Kidney tubule cell (primary cell): ENCODE results near the gene ANKRD66.
"Not testable (repeated sequence)": the region's sequence is repeated elsewhere in the genome, so short reads cannot be mapped to it uniquely, and the experiment has no call there.

Source experiments
- DNase-seq: peaks from one replicate; pipeline ENCODE4 v3.0.0-alpha.2; 2018; ENCODE audit warnings: low spot score

ANKRD66 gene

DNA sequence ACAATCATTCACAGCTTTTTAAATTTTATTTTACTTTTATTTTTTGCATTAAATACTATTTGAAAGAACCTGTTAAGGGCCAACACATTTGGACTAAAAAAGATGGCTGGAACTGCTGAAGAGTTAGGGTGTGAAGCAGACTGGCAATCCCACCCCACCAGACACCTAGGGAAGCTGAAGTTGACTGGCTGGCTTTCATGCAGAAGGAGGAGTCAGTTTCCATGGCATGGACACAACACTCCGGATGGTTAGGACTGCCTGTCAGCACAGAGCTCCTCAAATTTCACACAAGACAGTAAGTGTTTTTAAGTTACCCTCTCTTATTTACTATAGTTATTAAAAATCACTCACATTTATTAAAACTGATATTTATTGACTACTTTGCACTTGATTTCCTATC is at the start of gene ANKRD66:
ANKRD66 (plus strand) TSS at position 238 of the 400 bp plus-strand sequence. CDS start 5,016 bp downstream, outside the sequence.
- no peak for DNase-seq

DNA sequence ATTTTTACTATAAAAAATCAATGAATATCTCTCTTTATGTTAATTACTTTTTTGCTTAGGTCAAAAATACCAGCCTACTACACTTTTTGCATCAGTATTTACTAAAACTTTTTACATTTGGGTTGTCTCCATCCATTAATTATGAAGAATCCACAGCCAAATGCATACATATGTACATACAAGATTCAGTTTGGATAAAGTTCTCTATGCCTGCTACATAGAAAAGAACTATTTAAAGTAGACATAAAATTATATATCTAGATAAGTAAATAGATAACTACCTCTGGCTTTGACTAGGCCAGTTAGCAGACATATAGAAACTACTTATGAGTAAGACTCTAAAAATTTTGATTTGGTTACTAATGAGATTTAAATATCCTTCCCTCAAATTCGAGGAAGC is 46.8 kb upstream of the ANKRD66 start:
- DNase-seq = no peak

DNA sequence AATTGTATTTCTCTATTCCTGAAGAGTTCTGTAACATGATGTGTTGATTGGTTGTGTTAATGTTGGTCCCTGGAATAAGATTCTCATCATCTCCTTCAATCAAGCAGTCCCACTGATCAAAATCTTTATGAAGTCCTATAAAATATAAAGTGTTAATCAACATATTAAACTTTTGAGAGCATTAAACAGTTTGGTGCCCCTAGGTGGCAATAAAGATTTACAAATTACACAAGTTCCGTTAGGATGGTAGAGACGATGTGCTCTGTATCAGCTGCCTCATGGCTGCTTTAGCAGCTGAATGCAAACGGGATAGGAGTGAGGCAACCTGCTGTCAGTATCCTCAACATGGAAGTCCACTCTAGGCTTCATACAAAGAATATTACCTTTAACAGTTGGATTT is 42.2 kb upstream of the ANKRD66 start:
- DNase-seq = peak; percentile 61

DNA sequence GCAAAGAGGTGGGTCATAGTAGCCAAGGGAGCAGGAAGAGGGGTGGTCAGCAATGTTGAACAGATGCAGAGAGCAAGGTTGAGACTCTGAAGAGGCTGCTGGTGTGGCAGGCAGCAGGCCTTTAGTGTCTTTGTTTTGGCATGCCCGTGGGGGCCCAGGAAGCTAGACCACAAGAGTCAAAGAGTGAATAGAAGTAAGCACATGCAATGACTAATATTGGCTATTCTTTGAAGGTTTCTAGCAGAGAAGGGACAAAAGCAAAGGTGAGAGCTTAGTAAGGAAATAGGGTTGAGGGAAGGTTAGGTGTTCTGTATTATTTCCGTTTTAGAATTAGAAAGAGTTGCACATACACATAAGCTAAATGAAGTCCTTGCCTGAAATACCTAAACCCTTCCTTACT is 40.3 kb upstream of the ANKRD66 start:
- no peak for DNase-seq

DNA sequence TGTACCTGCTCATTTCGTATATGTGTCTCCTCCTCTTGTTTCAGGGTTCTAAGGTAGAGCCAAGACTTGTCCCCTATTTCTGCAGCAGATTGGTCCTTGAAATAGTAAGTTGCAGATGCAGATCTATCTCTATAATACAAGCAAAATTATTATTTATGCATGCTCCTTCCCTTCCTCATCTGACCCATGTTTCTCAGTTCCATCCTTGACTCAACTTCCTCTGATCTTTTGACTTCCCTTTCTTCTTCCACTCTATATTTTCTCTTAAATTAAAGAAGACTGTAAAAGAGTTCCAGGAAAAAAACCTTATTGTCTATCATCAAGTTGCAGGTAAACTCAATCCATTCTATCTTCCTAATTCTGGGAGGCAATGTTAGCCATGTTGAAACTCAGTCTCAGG is 35.2 kb upstream of the ANKRD66 start:
- DNase-seq = no peak

DNA sequence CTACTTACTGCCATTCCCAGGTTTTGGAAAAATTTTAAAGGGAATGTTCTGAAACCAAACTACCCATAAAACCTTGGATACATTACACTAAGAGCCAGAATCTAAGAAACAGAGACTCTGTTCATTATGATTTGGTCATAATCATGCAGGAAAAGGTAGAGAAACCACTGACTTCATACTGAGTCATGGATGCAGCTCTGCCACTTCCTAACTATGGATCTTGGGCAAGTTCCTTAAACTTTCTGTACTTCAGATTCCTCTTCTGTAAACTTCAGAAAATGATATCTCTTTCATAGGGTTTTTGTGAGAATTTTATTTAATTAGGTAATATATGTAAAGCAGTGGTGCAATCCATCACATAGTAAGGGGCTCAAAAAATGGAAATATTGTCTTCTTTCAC is 31.6 kb upstream of the ANKRD66 start:
- peak; percentile 72 for DNase-seq

DNA sequence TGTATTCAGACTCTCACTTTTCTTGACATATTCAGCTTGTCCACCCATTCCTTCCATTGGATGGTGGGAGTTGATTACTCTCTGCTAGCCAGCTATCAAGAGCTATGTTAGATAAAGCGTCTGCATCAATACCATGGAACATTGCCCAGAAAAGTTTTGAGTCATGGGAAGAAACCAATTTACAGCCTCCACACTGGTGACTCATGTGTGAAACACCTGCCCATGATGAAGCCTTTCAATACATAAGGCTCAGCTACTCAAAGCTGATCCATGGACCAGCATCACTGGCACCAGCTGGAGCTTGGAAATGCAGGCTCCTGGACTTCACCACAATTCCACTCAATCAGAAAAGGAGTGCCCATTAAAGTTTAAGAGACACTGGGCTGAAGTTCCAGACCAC is 27.6 kb upstream of the ANKRD66 start:
- DNase-seq = peak; percentile 90

DNA sequence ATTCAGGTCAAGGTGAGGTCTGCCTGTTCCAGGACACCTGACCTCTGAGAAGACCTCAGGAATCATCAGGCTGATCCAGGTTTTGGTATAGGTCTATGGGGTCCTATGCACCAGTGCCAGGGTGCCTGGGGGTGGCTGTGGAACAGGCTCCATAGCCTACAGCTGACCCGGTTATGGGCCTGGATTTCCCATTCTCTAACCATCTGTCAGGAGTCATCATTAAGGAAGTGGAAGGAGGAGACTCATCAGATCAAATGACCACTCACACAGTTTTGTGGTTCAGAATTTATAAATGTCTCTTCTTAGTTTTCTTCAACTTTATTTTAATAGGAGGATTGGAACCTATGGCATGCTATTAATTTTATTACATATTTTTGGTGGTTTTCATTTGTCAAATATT is 26.3 kb upstream of the ANKRD66 start:
- DNase-seq = no peak

DNA sequence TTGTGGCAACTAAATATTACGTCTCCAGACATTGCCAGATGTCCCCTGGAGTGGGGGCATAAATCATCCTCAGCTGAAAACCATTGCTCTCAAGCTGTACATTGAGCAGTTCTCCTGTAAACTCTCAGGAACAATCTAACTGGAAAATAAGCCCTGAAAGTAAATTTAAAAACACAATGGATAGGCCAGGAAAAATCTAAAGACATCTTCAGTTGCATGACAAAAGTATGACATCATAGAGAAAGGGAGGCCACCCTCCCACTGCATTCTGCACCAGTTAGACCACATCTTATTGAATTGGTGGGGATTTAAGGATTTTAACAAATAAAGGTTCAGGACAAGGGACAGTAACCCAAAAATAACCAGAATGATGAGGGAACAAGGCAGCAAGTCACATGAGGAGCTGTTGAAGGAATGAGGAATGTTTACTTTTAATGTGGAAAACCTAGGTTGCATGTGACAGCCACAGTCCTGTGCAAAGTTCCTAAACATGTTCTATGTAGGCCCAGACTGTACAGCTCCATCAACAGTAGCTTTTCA is 16.9 kb upstream of the ANKRD66 start:
- DNase-seq = no peak

DNA sequence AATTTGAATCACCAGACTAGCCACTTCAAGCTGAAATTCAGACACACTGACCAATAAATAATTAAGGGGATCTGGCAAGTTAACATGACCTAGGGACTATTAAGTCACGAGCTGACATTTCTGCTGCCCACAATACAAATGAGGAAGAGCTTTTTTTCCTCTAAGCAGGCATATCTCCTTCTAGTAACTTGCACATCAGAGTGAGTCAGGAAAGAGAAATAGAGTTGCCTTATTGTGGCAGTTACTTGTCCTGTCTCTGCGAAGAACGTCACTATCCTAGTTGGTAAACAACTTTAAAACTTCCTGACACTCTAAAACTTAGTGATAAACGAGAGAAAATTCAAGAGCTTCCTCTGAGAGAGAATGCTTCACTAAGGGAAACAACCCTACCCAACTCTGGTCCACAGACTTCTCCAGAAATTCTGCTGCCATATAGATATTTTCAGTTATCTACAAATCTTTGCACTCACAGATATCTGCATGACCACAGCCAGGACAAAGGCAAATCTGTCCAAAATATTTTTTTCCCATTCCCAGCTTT is 15.7 kb upstream of the ANKRD66 start:
- no peak for DNase-seq

DNA sequence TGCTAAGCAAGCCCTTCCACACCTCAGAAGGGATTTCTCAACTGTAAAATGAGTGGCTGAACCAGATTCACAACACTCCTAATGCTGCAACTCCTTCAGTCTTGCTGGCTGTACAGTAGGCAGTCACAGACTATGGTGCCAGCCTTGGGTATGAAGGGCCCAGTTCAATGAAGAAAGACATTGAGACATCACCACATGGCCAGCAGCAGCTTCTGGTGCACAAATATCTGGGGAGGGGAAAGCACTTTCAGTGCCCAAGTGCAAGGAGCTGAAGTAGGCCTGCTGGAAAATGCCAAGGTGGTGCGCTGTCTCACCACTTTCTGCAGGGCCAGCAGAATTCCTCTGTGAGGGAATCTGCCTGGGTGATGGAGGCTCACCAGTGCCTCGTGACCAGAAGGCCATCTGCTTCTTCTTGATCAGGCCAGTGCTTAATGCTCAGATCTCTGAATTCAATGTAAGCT is 13.4 kb upstream of the ANKRD66 start:
- DNase-seq = peak; percentile 29

DNA sequence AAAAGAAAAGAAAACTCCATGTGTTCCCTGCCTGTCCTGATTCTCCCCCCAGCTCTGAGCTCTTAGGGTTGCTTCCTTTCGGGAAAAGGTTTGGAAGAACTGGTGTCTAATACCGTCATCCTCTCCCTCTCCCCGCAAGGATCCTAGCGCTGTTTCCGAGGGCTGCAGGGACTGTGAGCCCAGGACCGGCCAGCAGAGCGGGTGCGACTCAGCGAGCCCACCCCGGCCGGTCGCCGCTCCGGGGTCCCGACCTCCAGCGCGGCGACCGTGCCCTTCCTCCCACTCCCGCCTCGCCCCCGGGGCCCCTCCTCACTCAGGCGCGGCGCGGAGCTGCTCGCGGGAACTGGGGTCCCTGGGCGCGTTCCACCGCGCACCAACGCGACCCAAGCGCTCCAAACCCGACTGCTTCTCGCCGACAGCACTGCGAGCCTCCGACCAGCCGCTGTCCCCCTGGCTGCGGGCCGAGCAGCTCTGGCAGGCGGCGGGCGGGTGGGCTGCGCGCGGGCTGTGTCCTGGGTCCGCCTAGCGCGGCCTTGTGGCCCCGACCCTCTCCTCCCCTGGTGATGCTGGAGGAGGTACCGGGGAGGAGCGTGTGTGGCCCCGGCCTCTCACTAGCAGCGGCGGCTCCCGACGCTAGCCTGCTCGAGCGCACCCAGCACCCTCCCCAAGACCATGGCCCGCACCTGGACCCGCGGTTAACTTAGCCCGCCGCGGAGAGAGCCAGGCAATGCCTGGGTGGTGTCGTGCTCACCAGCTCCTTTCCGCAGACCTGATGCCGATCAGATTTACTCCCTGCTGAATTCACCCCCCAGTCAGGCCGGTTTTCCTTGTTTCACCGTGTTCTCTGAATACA is 11.6 kb upstream of the ANKRD66 start, which contains the start of gene PLA2G7:
PLA2G7 (minus strand) TSS at position 509 of the 853 bp plus-strand sequence. CDS start 12,484 bp downstream, outside the sequence.
- peak; percentile 32 for DNase-seq

DNA sequence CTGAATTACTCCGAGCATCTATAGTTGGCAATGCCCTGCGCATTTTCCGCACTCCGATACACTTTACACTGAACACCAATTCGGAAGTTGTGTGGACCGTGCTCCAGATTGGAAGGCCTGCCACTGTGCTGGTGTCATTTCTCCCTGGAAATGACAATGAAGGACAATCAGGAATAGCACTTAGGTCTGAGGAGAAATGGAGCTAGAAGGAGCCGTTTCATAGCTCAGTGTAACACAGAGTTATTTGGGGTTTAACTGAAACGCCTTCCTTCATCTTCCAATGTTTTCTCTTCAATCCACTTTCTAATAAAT is 11.1 kb upstream of the ANKRD66 start:
- DNase-seq = no peak

DNA sequence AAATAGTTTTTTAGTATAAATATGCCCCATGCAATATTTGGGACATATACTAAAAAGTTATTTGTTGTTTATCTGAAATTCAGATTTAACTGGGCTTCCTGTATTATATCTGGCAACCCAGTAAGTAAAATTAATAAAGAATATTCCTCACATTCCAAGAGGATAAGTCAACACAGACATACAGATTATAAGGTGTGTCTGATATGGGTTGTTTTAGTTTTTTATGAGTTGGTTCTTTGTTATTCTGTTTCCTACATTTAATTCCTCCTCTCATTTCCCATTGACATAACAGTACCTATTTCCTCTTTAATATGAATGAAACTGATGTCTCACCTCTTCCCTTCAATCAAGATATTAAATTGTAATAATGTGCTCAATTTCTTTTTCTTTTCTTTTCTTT is 9.8 kb upstream of the ANKRD66 start:
- DNase-seq = no peak

DNA sequence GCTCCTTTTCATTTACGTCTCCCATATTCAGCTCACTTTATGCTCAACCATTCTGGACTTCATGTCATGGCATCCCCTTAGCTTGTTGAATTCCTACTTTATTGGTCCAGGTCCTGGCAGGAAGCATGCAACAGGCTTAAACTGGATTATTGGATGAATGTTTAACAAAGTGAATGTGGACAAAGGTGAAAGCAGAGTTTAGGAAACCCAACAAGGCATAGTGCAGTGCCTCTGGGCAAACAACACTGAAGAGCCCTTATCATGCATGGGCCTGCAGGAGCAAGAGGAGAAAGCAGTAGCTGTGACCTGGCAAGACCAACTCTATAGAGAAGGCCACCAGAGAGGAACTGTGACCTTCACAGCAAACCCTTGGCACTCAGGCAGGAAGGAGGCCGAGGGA is 5.3 kb upstream of the ANKRD66 start:
- DNase-seq = no peak

DNA sequence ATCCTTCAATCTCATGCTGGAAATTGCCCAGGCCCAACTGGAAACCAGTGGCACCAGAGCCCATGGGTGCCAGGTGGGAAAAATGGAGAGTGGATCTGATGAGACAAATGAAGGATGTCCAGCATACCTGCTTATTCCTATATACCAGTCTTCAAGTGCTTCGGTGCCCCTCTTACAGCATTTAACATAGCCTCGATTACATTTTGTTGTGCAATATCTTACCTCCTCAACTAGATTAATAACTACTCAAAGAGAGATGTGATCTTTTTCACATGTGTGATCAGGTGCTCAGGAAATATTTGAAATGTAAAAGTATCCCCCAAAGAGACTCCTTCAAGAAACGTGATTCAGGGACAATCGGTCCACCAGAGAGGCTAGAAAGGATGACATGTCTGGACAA is 4.8 kb upstream of the ANKRD66 start:
- no peak for DNase-seq

DNA sequence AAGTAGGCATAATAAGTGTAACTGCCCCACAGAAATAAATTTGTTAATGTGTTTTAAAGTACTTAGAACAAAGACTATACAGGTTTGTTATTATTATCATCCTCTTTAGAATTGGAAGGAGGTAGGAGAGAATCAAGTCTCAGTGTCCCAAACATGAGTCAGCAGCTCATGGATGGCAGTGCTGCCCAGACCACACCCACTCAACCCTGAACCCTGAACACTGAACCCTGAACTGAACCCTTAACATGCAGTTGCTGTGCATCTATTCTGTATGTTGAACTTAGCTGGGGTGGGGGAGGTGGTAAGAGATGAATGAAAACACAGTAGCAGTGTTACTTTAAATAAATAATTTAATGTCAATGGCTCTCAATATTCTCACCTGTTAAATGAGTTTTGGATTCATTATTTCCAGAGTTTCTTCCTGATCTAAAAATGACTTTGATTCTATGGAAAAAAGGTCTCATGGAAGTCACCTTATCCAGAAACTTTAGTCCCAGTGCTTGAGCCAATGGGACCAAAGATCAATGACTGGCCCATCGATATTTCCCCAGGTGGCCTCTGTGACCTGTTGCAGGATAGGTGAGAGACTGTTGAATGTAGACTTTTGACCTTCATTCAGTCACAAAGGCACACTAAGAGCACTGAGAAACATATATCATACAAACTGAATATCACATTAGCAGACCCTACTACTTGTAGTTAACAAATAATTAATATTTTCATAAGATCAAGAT is 3.1 kb upstream of the ANKRD66 start:
- no peak for DNase-seq

DNA sequence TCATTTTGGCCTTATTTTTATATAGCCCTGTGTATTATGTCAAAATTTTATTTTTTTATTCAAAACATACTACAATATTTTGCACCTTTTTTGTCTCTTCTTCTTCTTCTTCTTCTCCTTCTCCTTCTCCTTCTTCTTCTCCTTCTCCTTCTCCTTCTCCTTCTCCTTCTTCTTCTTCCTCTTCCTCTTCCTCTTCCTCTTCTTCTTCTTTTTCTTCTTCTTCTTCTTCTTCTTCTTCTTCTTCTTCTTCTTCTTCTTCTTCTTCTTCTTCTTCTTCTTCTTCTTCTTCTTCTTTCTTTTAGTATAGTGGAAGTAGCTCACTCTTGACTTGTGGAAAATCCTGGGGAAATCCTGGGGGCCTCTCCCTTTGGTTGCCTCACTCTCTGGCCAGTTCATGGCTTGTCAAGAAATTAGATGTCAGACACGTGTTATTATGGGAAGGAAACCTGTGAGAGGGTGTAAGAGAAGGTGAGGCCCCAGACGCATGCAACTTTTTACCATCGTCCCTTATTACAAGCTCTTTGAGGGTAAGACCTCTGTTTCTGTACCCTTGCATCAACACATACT is 2.5 kb upstream of the ANKRD66 start:
- DNase-seq = not testable (repeated sequence)

DNA sequence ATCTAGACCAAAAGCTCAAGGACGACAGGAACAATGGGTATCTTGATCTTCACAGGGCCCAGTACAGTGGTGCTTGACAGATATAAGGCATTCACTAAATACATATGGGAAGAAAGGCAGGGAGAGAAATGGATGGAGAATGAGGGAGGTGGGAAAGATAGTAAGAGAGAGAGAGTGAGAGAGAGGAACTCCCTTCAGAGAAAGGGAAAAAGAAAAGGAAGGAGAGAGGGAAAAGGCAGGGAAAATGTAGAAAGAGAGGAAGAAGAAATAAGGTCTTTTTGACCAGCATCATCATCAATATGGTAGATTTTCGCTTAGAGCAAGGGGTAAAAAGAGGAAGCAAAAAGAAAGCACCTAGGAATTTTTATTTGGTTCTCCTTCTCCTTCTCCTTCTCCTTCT is 760 bp upstream of the ANKRD66 start:
- DNase-seq = no peak

DNA sequence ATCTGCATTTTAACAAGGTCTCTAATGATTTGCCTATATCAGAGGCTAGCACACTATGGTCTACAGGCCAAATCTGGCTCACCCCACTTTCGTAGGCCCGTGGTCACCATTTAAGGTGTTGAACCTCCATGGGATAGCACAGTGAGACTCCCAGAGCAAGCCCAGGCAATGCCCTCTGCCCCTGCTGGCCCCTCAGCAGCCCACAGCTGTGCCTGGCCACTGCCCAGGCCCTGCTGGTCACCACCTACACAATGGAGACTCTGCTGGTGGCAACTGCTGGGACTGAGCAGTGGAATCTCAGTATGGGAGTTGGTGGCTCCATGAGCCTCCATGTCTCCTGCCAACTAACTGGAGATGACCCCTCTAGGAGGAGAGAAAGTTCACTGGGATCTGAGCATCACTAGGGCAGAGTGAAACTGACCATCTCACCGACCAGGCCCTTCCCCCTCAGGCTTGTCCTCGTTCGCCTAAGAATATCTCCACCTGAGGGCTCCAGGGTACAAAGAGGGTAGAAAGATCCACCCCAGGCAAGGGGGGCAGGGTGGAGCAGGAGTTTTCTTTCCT is 2.3 kb downstream of the ANKRD66 start:
- DNase-seq = no peak

DNA sequence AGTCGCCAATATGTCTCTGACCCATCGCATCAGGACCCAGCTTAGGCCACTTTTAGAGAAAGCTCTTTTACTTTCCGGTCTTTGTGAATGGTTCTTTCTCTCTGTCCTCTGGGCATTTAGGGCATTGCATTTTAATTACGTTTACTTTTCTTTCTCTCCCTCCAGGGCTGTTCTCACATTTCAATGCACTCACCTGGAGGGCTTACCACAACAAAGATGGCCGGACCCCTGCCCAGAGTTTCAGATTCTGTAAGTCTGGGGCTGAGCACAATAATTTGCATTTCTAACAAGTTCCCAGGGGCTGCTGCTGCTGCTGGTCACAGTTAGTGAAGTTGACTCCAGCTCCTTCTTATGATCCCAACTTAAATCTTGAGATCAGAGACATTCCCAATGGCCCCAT is 3.0 kb downstream of the ANKRD66 start:
- no peak for DNase-seq

DNA sequence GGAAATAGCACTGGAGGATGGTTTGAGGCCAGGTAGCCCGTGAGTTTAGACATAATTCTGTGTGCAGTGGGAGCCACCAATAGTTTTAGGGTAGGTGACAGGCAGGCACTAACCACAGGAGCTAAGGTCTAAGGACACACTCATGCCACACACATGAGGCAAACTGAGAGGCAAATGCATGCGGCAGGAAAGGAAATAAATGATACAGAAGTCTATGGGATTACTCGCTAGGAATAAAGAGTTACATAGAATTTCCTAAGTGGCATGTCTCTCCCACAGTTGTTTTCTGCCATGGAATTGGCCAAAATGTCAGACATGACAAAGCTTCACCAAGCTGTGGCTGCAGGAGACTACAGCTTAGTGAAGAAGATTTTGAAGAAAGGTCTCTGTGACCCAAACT is 4.9 kb downstream of the ANKRD66 start:
- no peak for DNase-seq
